ENCODE results near the gene CYSTM1. TPM values are rescaled to one million over a fixed set of nuclear protein-coding genes. Genes with fewer than 3 reads are reported as not detected.

CYSTM1 gene
- total and polyA plus RNA-seq, 3 experiments from 2014 or later, result 11.1 to 17.3 (median 13.9) TPM

GRCh38 chr5:140217299-140218026, 42.5 kb downstream of the CYSTM1 start:
- no peaks in the 10 kb centered on the region for H3K36me3 ChIP-seq (ENCODE audit: insufficient read depth, low read length)
- H3K27me3 ChIP-seq (ENCODE audit: insufficient read depth, low read length, poor library complexity, severe bottlenecking), result no peaks in the 10 kb centered on the region
- Mint-ChIP-seq H3K27ac (no peak overlapping the region), H3K4me3 (no peak overlapping the region), H3K4me1 (peaks cover 8 to 13% (median 9%) of the 10 kb centered on the region in 3 donors), H3K36me3 (no peaks in the 10 kb centered on the region), H3K27me3 (peaks cover 0 to 4% of the 10 kb centered on the region in 2 donors), H3K9me3 (no peaks in the 10 kb centered on the region)
- POLR2A ChIA-PET, result no interaction called here
- DNase-seq, result no peak
- H3K9me3 ChIP-seq (ENCODE audit: low read length), result no peaks in the 10 kb centered on the region
- H3K4me1 ChIP-seq (ENCODE audit: insufficient read depth, low read length), result no peaks in the 10 kb centered on the region
- no peak overlapping the region for H3K4me3 ChIP-seq (ENCODE audit: low read length)
- CTCF ChIA-PET, result no interaction called here
- H3K27ac ChIP-seq (ENCODE audit: low read depth, low read length), result peak overlapping the region; percentile 79

DNA sequence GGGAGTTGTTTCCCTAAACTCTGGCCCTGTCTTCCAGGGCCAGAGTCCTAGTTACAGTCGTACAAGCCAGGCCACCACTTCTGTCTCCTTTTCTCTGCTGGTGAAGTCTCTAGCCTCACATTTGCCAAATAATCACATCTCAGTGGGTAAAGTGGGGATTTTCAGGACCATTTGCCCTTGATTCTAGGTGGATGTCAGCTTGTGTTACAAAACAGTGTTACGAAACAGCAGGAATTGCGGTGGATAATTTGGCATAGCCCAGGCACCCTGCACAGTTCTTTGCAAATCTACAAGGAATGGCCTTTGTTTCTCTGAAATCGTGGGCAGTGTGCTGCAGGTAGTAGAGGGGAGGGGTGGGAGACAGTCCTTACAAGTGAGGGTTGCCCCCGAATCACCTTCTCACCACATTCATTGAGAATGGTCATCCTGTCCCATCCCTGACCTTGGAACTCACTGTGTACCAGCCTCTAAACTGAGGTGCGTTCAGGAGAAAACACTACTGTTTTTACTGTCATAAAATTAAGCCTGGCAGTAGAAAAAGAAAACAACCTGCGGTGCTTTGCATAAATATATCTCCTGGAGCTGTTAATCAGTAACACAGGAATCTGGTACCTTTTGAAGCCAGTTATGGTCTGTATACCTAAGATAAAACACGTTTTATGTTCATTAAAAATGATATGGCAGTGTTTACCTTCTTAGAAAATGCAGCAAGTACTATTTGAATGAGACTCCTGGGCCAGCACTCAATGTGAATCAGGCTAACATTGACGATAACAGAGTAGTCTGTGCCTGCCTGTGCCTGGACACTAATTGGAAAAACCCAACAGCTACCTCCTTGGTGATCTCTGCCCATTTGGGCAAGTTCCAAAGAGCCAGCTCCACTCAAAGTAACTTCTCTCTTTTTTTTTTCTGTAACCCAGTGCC, 44.3 kb downstream of the CYSTM1 start:
- Histone ChIP-seq H3K27me3 (ENCODE audit: insufficient read depth, low read length, poor library complexity, severe bottlenecking) (no peaks in the 10 kb centered on the region), H3K27ac (ENCODE audit: low read depth, low read length) (peak overlapping the region; percentile 12), H3K9me3 (ENCODE audit: low read length) (no peaks in the 10 kb centered on the region), H3K36me3 (ENCODE audit: insufficient read depth, low read length) (no peaks in the 10 kb centered on the region), H3K4me1 (ENCODE audit: insufficient read depth, low read length) (no peaks in the 10 kb centered on the region), H3K4me3 (ENCODE audit: low read length) (no peak overlapping the region)
- Mint-ChIP-seq H3K36me3 (peaks cover 0 to 4% (median 0%) of the 10 kb centered on the region in 3 donors), H3K9me3 (no peaks in the 10 kb centered on the region), H3K4me1 (peaks cover 7 to 9% (median 8%) of the 10 kb centered on the region in 3 donors), H3K27me3 (peaks cover 0 to under 1% of the 10 kb centered on the region in 2 donors), H3K4me3 (no peak overlapping the region), H3K27ac (peak overlapping the region in 1 of 8 donors; percentile 36)
- ChIA-PET POLR2A (no interaction called here), CTCF (no interaction called here)
- DNase-seq, result no peak

- Histone ChIP-seq H3K27ac (ENCODE audit: low read depth, low read length) (no peak overlapping the region), H3K4me1 (ENCODE audit: insufficient read depth, low read length) (no peaks in the 10 kb centered on the region), H3K27me3 (ENCODE audit: insufficient read depth, low read length, poor library complexity, severe bottlenecking) (no peaks in the 10 kb centered on the region), H3K4me3 (ENCODE audit: low read length) (no peak overlapping the region), H3K36me3 (ENCODE audit: insufficient read depth, low read length) (no peaks in the 10 kb centered on the region), H3K9me3 (ENCODE audit: low read length) (no peaks in the 10 kb centered on the region)
- peaks cover 0 to 2% (median under 1%) of the 10 kb centered on the region in 3 donors for H3K4me1 Mint-ChIP-seq
- ChIA-PET POLR2A (no interaction called here), CTCF (no interaction called here)
- H3K27ac Mint-ChIP-seq, result no peak overlapping the region
- H3K4me3 Mint-ChIP-seq, result no peak overlapping the region
- H3K27me3 Mint-ChIP-seq, result no peaks in the 10 kb centered on the region
- no peaks in the 10 kb centered on the region for H3K9me3 Mint-ChIP-seq
- no peak for DNase-seq
- peaks cover 0 to 4% (median 0%) of the 10 kb centered on the region in 3 donors for H3K36me3 Mint-ChIP-seq
These were observed 45.2 kb downstream of the CYSTM1 start for GRCh38 chr5:140220032-140220697.

GRCh38 chr5:140220698-140221064, 45.7 kb downstream of the CYSTM1 start:
- no peak for DNase-seq

GRCh38 chr5:140221697-140222223, 46.8 kb downstream of the CYSTM1 start:
- POLR2A ChIA-PET, result interaction anchor here (0.8 kb wide), 1 partner anchor 47 kb away, joined by 3 read pairs; the partner anchor contains the start of gene CYSTM1
- H3K27ac ChIP-seq (ENCODE audit: low read depth, low read length), result no peak overlapping the region
- no peaks in the 10 kb centered on the region for H3K27me3 ChIP-seq (ENCODE audit: insufficient read depth, low read length, poor library complexity, severe bottlenecking)
- peaks cover 0 to 4% (median 0%) of the 10 kb centered on the region in 3 donors for H3K36me3 Mint-ChIP-seq
- H3K4me1 ChIP-seq (ENCODE audit: insufficient read depth, low read length), result no peaks in the 10 kb centered on the region
- H3K36me3 ChIP-seq (ENCODE audit: insufficient read depth, low read length), result no peaks in the 10 kb centered on the region
- no peak for DNase-seq
- no peak overlapping the region for H3K27ac Mint-ChIP-seq
- CTCF ChIA-PET, result no interaction called here
- no peak overlapping the region for H3K4me3 ChIP-seq (ENCODE audit: low read length)
- no peaks in the 10 kb centered on the region for H3K27me3 Mint-ChIP-seq
- no peaks in the 10 kb centered on the region for H3K4me1 Mint-ChIP-seq
- no peaks in the 10 kb centered on the region for H3K9me3 Mint-ChIP-seq
- H3K4me3 Mint-ChIP-seq, result no peak overlapping the region
- no peaks in the 10 kb centered on the region for H3K9me3 ChIP-seq (ENCODE audit: low read length)

More at GRCh38 chr5:140220698-140221064, 45.7 kb downstream of the CYSTM1 start:
- ChIA-PET CTCF (no interaction called here), POLR2A (no interaction called here)
- no peaks in the 10 kb centered on the region for H3K36me3 ChIP-seq (ENCODE audit: insufficient read depth, low read length)
- Mint-ChIP-seq H3K4me1 (no peaks in the 10 kb centered on the region), H3K36me3 (peaks cover 0 to 4% (median 0%) of the 10 kb centered on the region in 3 donors), H3K27me3 (no peaks in the 10 kb centered on the region), H3K4me3 (no peak overlapping the region), H3K27ac (no peak overlapping the region), H3K9me3 (no peaks in the 10 kb centered on the region)
- H3K27me3 ChIP-seq (ENCODE audit: insufficient read depth, low read length, poor library complexity, severe bottlenecking), result no peaks in the 10 kb centered on the region
- no peaks in the 10 kb centered on the region for H3K4me1 ChIP-seq (ENCODE audit: insufficient read depth, low read length)
- no peak overlapping the region for H3K27ac ChIP-seq (ENCODE audit: low read depth, low read length)
- no peak overlapping the region for H3K4me3 ChIP-seq (ENCODE audit: low read length)
- no peaks in the 10 kb centered on the region for H3K9me3 ChIP-seq (ENCODE audit: low read length)

DNA sequence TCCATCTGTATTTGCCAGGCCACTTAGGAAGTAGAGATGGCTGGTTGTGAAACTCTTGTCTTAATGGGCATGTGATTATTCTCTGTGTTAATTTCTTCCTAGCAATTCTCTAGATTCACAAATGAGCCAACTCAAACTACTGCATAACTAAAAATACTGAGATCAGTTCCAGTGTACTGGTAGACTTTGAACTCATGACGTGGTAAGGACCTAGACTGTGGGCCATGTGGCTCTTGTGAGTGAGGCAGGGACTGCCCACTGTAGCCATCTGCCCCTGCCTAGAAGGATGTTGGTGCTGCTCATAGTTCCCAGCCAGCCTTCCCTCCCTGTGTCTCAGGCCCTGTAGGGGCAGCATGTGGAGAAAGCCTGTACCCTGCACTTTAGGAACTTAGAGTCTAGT, 47.4 kb downstream of the CYSTM1 start:
- H3K36me3 Mint-ChIP-seq, result peaks cover 0 to 4% (median 0%) of the 10 kb centered on the region in 3 donors
- no peaks in the 10 kb centered on the region for H3K4me1 ChIP-seq (ENCODE audit: insufficient read depth, low read length)
- no peak overlapping the region for H3K27ac ChIP-seq (ENCODE audit: low read depth, low read length)
- H3K4me1 Mint-ChIP-seq, result no peaks in the 10 kb centered on the region
- H3K9me3 Mint-ChIP-seq, result no peaks in the 10 kb centered on the region
- no peak overlapping the region for H3K4me3 ChIP-seq (ENCODE audit: low read length)
- H3K4me3 Mint-ChIP-seq, result no peak overlapping the region
- H3K27me3 ChIP-seq (ENCODE audit: insufficient read depth, low read length, poor library complexity, severe bottlenecking), result no peaks in the 10 kb centered on the region
- peaks cover 0 to under 1% of the 10 kb centered on the region in 2 donors for H3K27me3 Mint-ChIP-seq
- ChIA-PET POLR2A (no interaction called here), CTCF (no interaction called here)
- H3K9me3 ChIP-seq (ENCODE audit: low read length), result no peaks in the 10 kb centered on the region
- no peak for DNase-seq
- no peak overlapping the region for H3K27ac Mint-ChIP-seq
- H3K36me3 ChIP-seq (ENCODE audit: insufficient read depth, low read length), result no peaks in the 10 kb centered on the region

- CTCF ChIA-PET, result interaction anchor here (0.9 to 1.3 kb wide), 3 partner anchors 12 to 128 kb away, joined by 3 to 6 read pairs (median 5); no protein-coding TSS in a partner anchor
- H3K4me1 ChIP-seq (ENCODE audit: insufficient read depth, low read length), result no peaks in the 10 kb centered on the region
- H3K4me3 ChIP-seq (ENCODE audit: low read length), result no peak overlapping the region
- Mint-ChIP-seq H3K9me3 (no peaks in the 10 kb centered on the region), H3K4me3 (no peak overlapping the region), H3K36me3 (peaks cover 0 to 4% (median 0%) of the 10 kb centered on the region in 3 donors), H3K4me1 (no peaks in the 10 kb centered on the region), H3K27ac (peak overlapping the region in 2 of 8 donors; percentile 40 to 86), H3K27me3 (peaks cover 0 to 2% of the 10 kb centered on the region in 2 donors)
- no peaks in the 10 kb centered on the region for H3K36me3 ChIP-seq (ENCODE audit: insufficient read depth, low read length)
- H3K27me3 ChIP-seq (ENCODE audit: insufficient read depth, low read length, poor library complexity, severe bottlenecking), result no peaks in the 10 kb centered on the region
- POLR2A ChIA-PET, result no interaction called here
- DNase-seq, result no peak
- H3K27ac ChIP-seq (ENCODE audit: low read depth, low read length), result no peak overlapping the region
- no peaks in the 10 kb centered on the region for H3K9me3 ChIP-seq (ENCODE audit: low read length)
These were observed 48.6 kb downstream of the CYSTM1 start for GRCh38 chr5:140223567-140223966.

Measured in CD8-positive, alpha-beta memory T cell (primary cell).